PFSK-1 (cell line): Measurements from ENCODE around the gene NARS2.

Source experiments
- FOXP2 ChIP-seq: optimal IDR thresholded peaks from 2 replicates; pipeline ENCODE3; 2011; ENCODE audit warnings: borderline replicate concordance, control low read depth, inconsistent platforms; ENCODE audit not compliant: insufficient read depth; ENCODE audit errors: extremely low read length, extremely low read depth
- POLR2AphosphoS5 ChIP-seq: IDR thresholded peaks from 2 replicates; pipeline ENCODE4 v1.6.1; 2012; ENCODE audit warnings: low read depth, mild to moderate bottlenecking, control low read depth, low read length, moderate library complexity
- REST ChIP-seq, 2 experiments: IDR thresholded peaks; 2 replicates each; pipeline versions ENCODE4 v1.6.1 to v1.8.0; 2011 to 2012; ENCODE audit warnings: low read depth in 2 of 2, low read length in 2 of 2, control low read depth in 1 of 2, inconsistent platforms in 1 of 2, mild to moderate bottlenecking in 1 of 2, moderate library complexity in 1 of 2; ENCODE audit not compliant: insufficient read depth in 1 of 2
- SIN3A ChIP-seq: IDR thresholded peaks from 2 replicates; pipeline ENCODE4 v1.6.1; 2012; ENCODE audit warnings: mild to moderate bottlenecking, low read length, moderate library complexity, borderline replicate concordance; ENCODE audit not compliant: insufficient read depth
- TAF1 ChIP-seq: IDR thresholded peaks from 2 replicates; pipeline ENCODE4 v1.6.1; 2012; ENCODE audit warnings: low read length, control low read depth, borderline replicate concordance; ENCODE audit not compliant: insufficient read depth

The NARS2 gene

DNA sequence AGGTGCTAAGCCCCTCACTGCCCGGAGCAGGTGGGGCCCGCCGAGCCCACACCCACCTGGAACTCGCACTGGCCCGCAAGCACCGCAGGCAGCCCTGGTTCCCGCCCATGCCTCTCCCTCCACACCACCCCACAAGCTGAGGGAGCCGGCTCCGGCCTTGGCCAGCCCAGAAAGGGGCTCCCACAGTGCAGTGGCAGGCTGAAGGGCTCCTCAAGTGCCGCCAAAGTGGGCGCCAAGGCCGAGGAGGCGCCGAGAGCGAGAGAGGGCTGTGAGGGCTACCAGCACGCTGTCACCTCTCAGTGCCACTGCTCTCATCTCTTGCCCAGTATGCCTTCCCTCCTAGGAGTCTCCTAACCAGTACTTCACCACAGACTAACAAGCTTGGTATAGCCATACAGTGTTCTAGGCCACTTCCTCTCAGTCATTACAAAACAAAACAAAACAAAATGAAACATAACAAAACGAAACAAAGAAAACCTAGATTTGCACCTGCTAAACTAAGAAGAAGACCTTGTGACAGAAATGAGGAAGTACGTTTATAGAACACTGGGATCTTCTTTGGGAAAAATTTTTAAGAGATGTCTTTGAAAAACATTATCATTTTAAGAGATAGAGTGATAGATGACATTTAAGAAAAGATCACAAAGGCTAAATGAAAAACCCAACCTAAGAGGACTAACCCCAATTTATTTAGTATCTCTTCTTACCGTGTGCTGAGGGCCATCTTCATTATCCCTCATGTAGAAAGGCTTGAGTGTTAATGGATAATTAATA is 109.3 kb downstream of the NARS2 start:
- TF ChIP-seq FOXP2, result no peak
- no peak for TF ChIP-seq REST (IDR thresholded peaks at IDR 0.05; ENCODE audit: insufficient read depth in 1 of 2, low read depth in 2 of 2, low read length in 2 of 2)
- TF ChIP-seq SIN3A, result no peak

DNA sequence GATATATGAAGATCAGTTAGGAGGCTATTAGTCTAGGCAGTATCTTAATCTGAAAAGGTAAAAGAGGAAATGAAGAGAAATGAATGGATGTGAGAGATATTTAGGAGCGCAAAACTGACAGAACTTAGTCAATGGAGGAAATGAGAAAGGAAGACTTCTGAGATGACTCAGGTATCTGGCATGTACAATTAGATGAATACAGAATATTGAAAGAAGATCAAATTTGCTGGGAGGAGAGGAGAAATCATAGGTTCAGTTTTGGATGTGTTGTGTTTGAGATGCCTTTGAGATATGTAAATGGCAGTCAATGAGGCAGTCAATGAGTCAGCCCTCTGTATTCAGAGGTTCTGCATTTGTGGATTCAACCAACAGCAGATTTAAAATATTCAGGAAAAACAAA is 114.2 kb downstream of the NARS2 start:
- TF ChIP-seq POLR2AphosphoS5 (no peak), TAF1 (no peak), REST (IDR thresholded peaks at IDR 0.05; ENCODE audit: insufficient read depth in 1 of 2, low read depth in 2 of 2, low read length in 2 of 2) (no peak), SIN3A (no peak), FOXP2 (no peak)

DNA sequence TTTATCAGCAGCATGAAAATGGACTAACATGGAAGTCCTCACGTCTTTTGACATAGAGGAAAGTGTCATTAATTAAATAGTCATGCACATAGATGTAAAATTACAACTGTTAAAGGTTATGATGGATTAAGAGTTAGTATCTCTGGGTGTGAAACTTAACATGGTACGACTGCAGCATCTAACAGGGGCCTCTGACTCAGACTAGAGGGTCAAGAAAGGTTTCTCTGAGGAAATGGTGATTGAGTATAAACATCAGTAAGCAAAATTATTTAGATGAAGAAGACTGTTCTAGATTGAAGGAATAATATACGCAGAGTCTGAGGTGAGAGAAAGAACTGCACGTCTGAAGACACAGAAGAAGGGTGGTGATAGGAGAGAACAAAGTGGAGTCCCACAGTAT is 114.9 kb downstream of the NARS2 start:
- TF ChIP-seq POLR2AphosphoS5 (no peak), TAF1 (no peak), FOXP2 (no peak), SIN3A (no peak), REST (IDR thresholded peaks at IDR 0.05; ENCODE audit: insufficient read depth in 1 of 2, low read depth in 2 of 2, low read length in 2 of 2) (no peak)

DNA sequence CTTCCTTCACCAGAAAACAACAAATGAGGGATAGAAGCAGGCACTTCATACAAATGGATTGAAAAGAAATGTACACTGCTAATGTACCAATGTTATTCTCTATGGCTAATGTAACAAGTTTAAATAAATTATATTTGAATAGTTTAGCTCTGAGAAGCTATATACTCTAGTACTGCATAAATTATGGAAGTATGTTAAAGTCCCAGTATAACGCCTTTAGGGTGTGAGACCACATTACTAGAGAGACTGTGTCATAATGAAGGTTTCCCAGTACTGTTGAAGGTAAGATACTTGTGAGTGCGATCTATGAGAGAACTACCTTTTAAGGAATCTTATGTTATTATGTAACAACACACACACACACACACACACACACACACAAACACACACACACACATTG is 117.2 kb downstream of the NARS2 start:
- TF ChIP-seq TAF1, result no peak
- no peak for TF ChIP-seq FOXP2
- no peak for TF ChIP-seq SIN3A
- TF ChIP-seq POLR2AphosphoS5, result no peak
- no peak for TF ChIP-seq REST (IDR thresholded peaks at IDR 0.05; ENCODE audit: insufficient read depth in 1 of 2, low read depth in 2 of 2, low read length in 2 of 2)
